ENCODE data around the gene KLF7.

DNA sequence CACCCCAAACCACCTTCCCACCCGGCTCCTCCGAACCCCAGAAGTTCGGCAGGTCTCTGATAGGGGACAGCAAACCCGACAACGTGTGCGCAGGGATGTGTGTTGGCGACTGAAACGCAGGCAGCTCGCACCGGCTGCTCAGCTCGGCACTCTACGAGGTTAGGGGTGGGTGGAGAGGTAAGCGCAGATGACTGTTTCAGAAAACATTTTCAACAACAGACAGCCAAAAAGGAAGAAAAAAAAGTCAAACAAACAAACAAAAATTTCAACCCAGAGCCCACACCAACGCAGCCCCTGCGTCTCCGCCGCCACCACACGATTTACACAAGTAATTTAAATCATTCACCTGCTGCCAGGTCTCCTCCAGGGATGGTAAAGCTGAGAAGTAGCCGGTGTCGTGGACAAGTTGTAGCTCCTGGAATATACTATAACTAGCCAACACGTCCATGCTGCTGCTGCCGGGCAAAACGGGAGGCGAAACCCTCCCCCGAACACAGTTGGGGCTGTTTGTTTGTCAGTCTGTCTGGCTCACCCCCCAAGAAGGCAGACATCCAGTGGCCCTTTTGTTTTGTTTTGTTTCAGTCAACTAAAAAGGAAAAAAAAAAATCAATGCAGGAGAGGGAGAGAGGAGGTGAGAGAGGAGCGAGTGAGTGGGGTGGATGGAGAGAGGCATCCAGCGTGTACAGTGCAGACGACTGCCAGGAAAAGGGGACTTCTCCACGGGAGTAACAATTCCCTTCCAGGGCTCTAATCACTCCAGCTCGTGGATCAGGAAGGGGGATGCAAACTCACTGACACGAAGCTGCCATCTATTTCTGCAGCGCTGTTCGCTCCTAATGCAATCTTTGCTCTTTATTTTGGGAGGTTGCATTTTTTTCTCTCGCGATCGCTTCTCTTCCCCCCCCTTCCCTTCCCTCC is at the start of gene KLF7:
- TF ChIP-seq, protein P1, sequence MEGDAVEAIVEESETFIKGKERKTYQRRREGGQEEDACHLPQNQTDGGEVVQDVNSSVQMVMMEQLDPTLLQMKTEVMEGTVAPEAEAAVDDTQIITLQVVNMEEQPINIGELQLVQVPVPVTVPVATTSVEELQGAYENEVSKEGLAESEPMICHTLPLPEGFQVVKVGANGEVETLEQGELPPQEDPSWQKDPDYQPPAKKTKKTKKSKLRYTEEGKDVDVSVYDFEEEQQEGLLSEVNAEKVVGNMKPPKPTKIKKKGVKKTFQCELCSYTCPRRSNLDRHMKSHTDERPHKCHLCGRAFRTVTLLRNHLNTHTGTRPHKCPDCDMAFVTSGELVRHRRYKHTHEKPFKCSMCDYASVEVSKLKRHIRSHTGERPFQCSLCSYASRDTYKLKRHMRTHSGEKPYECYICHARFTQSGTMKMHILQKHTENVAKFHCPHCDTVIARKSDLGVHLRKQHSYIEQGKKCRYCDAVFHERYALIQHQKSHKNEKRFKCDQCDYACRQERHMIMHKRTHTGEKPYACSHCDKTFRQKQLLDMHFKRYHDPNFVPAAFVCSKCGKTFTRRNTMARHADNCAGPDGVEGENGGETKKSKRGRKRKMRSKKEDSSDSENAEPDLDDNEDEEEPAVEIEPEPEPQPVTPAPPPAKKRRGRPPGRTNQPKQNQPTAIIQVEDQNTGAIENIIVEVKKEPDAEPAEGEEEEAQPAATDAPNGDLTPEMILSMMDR (IDR thresholded peaks at IDR 0.05): no peak
- TF ChIP-seq POLR2AphosphoS5 (IDR thresholded peaks at IDR 0.05): peak; percentile 10 to 82 (median 79)
- no peak for TF ChIP-seq POLR2A (IDR thresholded peaks at IDR 0.05)
